ENCODE results near the gene TIMELESS. TPM values are rescaled to one million over a fixed set of nuclear protein-coding genes. Genes with fewer than 3 reads are reported as not detected.

The TIMELESS gene
- total and polyA plus RNA-seq, 9 of the 15 experiments (the other 6 are each of a cell fraction or from before 2014, with no cell fraction given), result 11.9 to 59.2 (median 35.8) TPM

DNA sequence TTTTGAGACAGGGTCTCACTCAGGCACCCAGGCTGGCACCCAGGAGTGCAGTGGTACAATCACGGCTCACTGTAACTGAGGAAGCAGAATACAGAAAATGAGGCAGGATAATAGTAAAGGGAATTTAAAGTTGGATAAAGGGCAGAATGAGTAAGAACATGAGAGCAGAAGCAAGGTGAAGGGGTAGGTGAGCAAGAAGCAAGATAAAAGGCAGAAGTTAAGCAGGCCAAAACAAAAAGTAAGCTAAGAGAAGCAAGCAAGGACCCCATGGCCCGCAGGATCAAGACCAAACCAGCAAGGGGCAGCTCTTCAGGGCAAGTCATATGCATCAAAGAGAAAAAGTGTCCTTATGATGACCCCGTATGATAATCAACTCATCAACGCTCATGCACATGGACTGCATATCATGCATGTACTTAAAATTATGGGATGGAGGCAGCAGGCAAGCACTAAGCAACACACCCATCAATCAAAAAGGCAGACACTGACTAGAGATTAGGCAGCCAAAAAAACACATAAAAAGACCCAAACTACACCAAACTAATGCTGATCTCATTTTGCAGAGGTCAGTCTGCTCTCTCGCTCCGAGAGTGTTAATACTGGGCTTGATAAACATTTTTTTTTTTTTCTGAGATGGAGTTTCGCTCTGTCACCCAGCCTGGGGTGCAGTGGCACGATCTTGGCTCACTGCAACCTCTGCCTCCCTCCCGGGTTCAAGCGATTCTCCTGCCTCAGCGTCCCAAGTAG, 11.6 kb downstream of the TIMELESS start (continued):
- TF ChIP-seq, protein P1, sequence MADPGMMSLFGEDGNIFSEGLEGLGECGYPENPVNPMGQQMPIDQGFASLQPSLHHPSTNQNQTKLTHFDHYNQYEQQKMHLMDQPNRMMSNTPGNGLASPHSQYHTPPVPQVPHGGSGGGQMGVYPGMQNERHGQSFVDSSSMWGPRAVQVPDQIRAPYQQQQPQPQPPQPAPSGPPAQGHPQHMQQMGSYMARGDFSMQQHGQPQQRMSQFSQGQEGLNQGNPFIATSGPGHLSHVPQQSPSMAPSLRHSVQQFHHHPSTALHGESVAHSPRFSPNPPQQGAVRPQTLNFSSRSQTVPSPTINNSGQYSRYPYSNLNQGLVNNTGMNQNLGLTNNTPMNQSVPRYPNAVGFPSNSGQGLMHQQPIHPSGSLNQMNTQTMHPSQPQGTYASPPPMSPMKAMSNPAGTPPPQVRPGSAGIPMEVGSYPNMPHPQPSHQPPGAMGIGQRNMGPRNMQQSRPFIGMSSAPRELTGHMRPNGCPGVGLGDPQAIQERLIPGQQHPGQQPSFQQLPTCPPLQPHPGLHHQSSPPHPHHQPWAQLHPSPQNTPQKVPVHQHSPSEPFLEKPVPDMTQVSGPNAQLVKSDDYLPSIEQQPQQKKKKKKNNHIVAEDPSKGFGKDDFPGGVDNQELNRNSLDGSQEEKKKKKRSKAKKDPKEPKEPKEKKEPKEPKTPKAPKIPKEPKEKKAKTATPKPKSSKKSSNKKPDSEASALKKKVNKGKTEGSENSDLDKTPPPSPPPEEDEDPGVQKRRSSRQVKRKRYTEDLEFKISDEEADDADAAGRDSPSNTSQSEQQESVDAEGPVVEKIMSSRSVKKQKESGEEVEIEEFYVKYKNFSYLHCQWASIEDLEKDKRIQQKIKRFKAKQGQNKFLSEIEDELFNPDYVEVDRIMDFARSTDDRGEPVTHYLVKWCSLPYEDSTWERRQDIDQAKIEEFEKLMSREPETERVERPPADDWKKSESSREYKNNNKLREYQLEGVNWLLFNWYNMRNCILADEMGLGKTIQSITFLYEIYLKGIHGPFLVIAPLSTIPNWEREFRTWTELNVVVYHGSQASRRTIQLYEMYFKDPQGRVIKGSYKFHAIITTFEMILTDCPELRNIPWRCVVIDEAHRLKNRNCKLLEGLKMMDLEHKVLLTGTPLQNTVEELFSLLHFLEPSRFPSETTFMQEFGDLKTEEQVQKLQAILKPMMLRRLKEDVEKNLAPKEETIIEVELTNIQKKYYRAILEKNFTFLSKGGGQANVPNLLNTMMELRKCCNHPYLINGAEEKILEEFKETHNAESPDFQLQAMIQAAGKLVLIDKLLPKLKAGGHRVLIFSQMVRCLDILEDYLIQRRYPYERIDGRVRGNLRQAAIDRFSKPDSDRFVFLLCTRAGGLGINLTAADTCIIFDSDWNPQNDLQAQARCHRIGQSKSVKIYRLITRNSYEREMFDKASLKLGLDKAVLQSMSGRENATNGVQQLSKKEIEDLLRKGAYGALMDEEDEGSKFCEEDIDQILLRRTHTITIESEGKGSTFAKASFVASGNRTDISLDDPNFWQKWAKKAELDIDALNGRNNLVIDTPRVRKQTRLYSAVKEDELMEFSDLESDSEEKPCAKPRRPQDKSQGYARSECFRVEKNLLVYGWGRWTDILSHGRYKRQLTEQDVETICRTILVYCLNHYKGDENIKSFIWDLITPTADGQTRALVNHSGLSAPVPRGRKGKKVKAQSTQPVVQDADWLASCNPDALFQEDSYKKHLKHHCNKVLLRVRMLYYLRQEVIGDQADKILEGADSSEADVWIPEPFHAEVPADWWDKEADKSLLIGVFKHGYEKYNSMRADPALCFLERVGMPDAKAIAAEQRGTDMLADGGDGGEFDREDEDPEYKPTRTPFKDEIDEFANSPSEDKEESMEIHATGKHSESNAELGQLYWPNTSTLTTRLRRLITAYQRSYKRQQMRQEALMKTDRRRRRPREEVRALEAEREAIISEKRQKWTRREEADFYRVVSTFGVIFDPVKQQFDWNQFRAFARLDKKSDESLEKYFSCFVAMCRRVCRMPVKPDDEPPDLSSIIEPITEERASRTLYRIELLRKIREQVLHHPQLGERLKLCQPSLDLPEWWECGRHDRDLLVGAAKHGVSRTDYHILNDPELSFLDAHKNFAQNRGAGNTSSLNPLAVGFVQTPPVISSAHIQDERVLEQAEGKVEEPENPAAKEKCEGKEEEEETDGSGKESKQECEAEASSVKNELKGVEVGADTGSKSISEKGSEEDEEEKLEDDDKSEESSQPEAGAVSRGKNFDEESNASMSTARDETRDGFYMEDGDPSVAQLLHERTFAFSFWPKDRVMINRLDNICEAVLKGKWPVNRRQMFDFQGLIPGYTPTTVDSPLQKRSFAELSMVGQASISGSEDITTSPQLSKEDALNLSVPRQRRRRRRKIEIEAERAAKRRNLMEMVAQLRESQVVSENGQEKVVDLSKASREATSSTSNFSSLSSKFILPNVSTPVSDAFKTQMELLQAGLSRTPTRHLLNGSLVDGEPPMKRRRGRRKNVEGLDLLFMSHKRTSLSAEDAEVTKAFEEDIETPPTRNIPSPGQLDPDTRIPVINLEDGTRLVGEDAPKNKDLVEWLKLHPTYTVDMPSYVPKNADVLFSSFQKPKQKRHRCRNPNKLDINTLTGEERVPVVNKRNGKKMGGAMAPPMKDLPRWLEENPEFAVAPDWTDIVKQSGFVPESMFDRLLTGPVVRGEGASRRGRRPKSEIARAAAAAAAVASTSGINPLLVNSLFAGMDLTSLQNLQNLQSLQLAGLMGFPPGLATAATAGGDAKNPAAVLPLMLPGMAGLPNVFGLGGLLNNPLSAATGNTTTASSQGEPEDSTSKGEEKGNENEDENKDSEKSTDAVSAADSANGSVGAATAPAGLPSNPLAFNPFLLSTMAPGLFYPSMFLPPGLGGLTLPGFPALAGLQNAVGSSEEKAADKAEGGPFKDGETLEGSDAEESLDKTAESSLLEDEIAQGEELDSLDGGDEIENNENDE (IDR thresholded peaks at IDR 0.05; ENCODE audit: low read depth, low read length), result no peak
- peak; percentile 77 for TF ChIP-seq TEAD4 (IDR thresholded peaks at IDR 0.05; ENCODE audit: low read length)
- no peak for TF ChIP-seq TEAD4 (CRISPR knock-in tag; IDR thresholded peaks at IDR 0.05; ENCODE audit: borderline replicate concordance)
- TF ChIP-seq, protein P2, sequence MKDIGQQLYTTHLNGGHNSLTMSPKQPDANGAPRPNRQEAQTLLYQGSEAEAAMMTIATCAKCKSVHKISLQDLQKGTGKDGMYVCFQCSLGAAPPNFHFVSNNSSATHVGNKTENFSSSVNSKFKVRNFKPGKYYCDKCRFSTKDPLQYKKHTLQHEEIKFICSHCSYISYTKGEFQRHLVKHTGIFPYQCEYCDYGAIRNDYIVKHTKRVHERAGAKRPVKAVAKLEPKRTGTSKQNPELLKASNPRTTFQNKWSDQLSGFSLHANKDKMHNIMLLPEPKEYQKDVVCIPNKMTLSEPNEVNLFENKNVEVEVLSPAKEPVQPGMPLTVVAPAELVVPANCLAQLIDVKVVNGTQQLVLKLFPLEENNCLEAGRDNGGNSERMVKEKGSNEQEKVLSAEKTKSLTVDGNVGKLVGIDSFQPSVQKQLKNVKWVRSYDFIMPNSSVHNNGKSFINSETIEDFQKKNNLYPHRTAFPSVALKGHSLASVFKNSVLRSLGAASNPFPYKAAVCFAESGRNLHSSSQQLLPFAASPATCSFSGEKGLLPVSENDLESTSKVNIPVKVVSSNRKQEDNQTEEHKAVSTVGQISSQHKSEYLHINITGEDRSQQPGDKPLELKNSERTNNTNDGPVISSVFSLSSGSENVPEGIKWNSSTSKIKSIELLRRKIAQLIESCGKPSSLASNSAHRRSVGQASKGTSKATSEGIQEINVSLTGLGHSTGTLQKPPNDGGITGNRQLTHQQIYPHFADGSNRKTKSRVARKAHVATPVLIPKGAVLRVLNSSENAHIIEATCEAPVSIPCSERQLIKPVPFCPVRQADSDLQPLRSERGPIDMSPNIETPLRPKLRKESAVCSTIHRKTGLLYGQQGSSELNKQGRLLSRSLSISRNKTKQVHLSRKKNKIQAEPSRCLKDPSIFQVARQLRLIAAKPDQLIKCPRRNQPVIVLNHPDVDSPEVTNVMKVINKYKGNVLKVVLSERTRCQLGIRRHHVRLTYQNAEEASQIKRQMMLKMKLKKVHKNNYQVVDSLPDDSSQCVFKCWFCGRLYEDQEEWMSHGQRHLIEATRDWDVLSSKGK (CRISPR knock-in tag; IDR thresholded peaks at IDR 0.05), result no peak
- TF ChIP-seq LARP7 (IDR thresholded peaks at IDR 0.05), result peak; percentile 75; the same call in 1 of the 2 replicates
- TF ChIP-seq ZNF707 (CRISPR knock-in tag; conservative IDR thresholded peaks at IDR 0.05), result no peak
